HG03354 (cell line): ENCODE measurements around the gene NHSL2.

Experiments used
- ATAC-seq: cut with Tn5 transposase; IDR thresholded peaks from one replicate; pipeline ENCODE4 v1.9.1; 2021; ENCODE audit warnings: mild to moderate bottlenecking; ENCODE audit not compliant: unreplicated experiment, poor library complexity, severe bottlenecking

Gene NHSL2

DNA sequence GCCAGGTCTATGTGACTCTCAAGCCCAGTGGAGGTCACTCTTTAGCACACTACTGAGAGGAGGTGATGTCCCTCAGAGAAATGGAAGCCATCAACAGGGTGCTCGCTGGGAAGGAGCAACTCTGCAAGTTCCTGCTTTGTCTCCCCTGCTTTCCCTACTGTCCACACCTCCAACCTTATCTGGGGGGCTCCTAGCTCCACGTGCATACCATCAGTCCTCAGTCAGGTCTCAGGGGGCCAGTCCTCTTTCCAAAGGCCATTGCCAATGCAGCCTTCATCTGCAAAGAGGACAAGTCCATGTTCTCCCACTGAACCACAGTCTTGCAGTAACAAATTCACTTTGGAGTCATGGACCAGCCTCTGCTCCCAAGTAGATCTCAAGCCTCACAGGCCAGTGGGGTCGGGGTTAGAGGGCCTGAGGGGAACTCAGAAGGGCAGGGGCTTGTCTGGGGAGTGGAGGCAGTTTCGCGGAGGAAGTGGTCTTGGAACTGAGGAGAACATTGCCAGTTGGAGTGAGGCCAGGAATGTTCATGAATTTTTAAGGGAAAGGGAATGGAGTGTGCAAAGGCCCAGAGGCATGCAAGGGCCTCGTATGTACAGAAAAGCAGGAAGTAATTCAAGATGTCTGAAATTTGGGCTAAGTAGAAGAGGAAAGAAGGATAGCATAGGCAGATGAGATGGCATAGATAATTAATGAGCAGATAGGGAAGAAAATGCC, 212.1 kb downstream of the NHSL2 start:
- ATAC-seq: no peak

DNA sequence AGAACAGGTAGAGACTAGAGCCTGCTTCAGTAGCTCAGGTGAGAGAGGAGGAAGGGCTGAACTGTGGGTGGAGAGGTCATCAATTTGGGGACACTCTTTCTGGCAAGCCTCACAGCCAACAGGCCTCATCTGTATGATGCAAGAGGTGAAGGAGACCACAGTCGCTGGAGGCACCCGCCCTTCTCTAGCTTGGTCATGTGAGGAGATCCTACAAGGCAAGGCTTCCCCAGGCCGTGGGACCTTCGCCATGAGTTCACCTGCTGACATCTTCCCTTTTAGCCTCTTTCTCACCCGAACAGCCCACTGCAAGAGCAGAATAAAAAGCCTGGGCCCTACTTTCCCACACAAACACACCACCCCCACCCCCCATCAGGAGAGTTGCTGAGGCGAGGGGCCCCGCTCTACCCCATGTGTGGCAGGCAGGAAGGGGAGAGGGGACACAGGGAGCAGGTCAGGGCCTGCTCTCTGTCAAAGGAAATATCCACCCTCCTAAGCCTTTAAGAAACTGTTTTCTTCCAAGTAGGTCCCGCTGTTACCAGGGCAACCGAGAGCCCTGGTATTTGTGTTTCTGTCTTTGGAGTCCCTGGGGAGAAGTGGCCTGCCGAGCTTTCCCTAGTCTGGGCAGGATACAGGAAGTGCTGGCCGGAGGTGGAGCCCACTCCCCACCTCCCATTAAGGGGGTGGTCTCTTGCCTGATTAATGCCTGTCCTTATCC, 213.0 kb downstream of the NHSL2 start:
- ATAC-seq: no peak

DNA sequence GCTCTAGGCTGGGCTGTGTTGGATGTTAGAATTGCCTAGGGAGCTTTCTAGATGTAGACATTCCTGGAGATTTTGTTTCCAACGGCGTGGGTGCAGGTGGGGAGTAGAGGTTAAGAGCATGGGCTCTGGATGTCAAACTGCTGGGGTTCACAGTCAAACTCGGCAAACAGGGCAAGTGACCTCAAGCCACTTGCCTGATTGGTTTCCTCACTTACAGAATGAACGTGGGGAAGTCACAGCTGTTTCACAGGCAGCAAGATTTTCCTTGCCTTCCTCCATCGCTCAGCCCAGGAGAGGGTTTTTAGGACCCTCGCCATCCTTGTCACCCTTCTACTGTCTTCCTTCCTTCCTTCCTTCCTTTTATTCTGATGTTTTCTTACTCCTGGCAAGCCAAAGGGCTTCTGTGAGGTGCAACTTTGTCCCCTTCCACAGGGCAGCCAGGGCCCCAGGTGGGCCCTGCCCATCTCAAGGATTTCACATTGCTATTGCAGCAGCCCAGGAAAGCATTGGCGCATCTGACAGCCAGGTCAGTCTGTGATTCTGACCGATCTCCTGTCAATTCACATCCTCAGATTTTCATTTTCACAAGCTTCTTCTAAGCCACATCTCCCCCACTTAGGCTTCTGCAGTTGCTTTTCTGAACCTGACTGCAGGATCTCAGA, 214.0 kb downstream of the NHSL2 start:
- ATAC-seq: no peak

DNA sequence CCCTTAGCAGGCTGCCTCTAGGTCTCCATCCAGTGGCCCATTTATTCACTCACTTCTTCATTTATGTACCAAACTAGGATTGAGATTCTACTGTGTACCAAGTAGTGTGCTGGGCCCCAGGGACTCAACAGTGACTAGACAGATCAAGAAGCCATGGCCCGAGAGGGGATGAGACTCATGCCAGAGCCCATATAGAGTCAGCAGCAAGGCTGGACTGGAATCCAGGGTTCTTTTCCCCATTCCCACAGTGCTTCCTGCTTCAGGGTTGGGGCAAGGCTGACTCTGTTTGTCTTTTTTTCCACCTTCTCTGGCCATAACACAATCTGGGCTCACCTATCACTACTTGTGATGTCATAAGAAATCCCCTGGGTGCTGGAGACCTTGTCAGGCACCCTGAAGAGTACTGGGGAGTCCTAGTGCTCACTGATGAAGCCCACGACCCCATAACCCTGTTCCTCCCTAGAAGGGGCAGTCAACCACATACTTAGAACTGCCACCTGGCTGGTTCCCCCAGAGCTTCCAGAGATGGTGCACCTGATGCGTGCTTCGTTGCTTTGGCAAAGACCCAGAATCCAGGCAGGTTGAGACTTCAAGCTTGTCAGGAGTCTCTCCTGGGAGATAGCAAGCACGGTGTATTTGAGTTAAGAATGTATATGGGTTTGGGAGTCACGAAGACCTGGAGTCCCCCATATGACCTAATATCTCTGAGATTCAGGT, 214.8 kb downstream of the NHSL2 start:
- no peak for ATAC-seq

DNA sequence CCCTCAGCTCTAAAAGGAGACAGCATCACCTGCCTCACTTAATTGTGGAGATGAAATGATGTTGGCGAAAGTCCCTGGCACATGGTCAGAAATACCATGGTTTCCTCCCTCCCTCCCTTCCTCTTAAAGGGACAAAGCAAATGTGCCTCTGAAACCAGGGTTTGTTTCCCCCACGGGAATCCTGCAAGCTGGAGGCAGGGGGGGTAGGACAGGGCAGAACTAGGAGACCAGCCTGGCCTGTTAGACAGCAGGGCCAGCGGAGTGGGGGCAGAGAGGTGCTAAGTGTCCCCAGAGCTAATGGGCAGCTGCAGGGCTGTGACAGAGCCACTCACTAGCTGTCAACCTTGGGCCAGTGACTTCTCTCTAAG, 215.4 kb downstream of the NHSL2 start:
- no peak for ATAC-seq

DNA sequence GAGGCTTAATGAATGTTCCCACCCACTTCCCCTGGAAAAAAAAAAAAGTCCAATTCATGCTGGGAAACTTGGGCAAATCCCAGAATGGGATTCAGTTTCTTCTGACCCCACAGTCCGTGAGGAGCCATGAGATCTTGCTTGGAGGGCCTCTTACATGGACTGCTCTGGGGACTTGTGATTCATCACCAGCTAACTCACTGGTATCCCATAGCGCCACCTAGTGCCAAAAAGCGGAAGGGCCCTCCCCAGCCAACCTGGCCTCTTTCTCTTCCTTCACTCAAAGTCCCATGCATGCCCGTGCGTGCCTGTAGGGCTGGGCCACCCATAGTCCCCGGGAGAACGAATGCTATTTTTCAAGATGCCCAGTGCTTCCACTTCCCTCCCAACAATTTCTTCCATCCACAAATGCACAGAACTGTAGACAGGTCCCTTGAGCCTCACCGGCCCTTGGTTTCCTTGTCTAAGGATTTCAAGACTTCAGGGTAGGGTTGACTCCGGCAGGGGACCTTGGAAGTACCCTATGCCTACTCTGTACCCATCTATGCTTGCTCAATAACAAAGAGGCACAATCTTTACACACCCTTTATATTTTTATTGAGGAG, 216.0 kb downstream of the NHSL2 start:
- peak; percentile 81 for ATAC-seq

DNA sequence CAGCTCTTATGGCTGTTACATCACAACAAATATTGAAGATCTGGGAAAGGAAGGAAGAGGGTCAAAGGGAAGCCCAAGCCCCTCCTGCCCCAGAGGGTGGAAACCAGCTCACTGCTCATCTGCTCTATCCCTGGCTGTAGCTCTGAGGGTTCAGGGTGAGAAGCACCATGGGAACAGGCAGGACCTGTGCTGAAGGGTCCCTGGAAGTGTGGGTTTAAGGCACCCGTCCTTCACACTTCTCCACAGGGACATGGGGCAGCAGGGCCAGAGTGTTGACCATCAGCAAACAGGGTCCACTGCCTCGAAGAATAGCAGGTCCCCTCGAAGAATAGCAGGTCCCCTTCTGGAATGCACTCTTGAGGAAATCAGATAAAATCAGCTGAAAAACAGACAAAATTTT, 216.7 kb downstream of the NHSL2 start:
- no peak for ATAC-seq

DNA sequence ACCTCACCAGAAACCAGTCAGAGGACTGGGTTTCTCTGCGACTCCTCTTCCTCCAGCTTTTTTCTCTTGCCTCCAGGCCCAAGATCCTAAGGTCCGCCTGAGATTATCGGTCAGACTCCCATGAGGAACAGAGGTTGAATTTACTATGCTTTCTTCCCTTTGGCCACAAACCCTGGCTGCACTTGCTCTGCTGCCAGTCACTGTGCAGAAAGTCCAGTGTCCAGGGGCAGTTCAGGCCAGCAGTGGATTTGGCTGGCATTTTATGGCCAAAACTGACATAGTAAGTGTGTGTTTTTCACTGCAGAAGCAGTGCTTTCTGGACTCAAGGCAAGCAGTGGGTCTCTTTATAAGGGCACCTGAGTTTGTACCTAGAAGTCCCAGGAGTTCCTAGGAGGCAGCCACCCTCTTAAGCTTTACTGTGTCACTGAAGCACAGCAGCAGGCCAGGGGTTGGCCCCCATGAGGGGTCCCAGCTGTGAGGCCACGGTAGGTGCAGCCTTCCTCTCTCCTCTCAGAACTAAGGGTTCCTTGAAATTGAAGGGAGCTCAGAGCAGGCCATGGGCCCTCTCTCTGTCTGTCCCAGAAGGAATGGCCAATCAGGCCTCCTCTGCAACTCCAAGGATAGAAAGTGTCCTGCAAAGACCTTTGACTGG, 217.7 kb downstream of the NHSL2 start:
- no peak for ATAC-seq

DNA sequence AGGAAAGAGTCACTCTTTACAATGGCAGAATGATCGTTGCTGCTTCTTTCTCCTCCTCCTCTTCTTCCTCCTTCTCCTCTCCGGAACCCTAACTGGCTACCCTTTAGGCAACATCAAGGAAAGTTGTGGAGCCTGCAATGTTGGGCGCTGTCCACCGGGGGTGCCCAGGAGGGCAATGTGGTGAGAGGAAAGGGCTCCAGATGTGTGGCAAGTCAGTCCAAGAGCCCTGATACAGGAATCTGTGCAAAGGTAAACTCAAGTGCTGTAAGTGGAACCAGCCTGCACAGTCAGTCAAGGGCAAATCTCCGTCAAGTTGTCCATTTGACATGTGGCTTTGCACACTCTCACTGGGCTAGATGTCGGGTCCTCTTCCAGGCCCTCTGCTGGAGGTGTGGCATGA, 218.2 kb downstream of the NHSL2 start:
- no peak for ATAC-seq

DNA sequence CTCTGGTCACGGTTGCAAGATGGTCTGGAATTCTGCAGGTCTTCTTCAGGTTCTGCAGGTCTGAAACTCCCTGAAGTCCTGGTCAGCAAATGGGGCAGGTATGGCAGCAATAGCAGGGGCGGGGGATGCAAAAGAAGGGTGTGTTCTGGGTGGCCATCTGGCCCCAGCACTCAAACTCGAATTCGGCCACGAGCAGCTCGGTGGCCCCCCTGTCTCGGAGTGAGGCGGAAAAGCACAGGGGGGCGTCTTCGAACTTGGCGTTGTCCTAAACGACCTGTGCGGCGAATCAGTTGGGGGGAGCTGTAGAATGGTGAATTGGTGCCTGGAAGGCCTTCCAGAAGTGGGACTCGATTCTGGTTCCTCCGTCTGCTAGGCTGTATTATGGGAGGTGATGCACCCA, 219.0 kb downstream of the NHSL2 start:
- ATAC-seq: no peak

DNA sequence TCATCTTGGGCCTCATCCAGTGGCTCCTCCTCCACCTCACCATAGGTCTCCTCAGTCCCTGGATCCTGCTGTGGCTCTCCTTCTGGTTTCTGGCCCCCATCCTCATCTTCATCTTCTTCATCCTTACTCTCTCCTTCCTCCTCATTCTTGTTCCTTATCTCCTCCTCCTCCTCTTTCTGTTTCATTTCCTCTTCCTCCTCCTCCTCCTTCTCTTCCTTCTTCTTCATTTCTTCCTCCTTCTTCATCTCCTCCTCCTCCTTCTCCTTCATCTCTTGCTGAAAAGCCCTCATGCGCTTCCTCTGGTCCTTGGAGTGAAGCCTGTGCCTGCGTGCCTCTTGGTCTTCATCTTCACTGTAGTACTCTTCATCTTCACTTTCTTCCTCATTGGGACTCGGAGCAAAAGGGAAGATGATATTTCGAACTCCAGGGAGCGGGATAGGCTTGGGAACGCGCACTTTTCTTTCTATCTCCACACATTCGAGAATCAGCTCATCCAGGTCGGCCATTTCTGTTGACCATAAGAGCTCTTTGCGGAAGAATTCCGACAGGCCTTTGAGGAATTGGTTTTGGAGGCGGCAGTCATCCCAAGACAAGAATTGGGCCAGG, 219.6 kb downstream of the NHSL2 start:
- ATAC-seq: no peak

DNA sequence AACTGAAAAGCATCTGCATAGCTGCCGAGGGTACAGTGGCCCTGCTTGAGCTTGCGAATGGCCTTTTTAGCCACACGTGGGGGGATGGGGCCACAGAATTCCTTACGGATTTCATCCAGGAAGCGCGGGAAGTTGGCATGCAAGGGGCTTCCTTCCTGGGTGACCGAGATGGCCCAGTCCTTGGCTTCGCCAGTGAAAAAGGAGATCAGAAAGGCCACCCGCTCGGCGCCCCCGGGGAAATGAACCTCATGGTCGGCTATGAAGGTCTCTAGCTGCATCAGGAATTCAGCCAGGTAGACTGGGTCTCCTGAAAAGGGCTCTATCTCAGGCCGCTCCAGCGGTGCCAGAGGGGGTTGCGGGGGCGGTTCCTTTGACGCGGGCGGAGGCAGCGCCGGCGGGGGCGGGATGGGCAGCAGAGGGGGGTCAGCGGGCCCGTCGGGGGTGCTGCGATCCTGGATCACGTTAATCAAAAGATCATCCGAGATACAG, 220.2 kb downstream of the NHSL2 start:
- ATAC-seq: no peak

DNA sequence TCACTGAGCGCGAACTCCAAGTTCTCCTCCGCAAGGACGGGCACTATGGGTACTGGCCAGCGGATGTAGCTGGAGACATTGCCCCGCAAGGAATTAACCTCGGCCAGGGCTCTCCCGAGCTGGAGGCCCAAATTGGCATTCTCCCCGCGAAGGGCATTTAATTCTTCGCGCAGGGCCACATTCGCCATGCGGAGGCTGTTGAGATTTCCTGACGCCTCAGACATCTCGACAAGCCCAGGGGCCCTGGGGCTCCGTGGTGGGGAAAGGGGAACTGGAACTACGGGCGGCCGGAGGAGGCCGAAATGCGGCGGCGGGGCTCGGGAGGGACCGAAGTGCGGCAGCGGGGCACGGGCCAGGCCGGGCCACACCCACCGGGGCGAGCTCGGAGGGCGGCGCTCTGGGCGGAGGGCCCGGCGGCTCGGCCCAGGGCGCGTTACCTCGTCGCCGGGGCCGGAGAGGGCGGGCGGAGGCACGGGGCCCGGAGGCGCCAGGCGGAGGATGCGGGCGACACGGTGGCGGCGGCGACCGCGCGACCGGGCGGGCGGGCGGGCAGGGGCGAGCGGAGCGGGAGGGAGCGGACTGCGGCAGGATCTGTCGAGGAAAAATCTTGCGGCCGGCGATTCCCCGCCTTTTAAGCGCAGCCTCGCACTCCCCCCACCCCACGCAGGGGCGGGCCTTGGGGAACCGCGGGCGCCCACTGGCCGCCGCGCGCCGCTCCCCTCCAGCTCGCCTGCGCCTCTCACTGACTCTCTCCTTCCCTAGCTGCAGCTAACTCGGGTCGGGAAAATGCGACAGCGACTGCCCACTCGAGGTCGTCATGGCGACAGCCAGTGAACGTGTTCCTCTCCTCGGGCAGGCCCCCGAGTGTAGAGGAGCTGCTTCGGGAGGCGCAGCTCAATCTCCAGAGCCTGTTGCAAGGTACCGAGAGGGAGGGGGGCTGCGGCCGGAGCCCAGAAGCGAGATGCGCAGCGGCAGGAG, 221.0 kb downstream of the NHSL2 start, which contains the start of gene RTL5:
TSS of gene RTL5 (minus strand) at position 599 of the 978 bp plus-strand sequence.
- ATAC-seq: peak; percentile 54

DNA sequence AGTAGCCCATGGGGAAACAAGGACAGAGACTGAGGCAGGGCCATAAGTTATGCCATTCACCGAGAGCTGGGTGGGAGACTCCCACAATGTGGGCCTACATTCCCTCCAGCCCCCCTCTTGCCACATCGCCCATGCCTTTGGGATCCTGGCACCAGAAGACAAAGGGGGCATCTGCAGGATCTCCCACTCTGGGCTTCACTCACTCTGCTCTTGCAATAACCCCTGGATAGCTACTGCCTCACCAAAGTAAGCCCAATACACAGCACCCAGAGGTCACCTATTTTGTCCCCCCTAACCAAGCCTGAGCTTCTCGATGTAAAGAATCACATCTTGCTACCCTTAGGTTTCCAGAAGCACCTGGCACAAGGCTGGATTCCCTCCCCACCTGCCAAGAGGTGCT, 221.8 kb downstream of the NHSL2 start:
- ATAC-seq: no peak

DNA sequence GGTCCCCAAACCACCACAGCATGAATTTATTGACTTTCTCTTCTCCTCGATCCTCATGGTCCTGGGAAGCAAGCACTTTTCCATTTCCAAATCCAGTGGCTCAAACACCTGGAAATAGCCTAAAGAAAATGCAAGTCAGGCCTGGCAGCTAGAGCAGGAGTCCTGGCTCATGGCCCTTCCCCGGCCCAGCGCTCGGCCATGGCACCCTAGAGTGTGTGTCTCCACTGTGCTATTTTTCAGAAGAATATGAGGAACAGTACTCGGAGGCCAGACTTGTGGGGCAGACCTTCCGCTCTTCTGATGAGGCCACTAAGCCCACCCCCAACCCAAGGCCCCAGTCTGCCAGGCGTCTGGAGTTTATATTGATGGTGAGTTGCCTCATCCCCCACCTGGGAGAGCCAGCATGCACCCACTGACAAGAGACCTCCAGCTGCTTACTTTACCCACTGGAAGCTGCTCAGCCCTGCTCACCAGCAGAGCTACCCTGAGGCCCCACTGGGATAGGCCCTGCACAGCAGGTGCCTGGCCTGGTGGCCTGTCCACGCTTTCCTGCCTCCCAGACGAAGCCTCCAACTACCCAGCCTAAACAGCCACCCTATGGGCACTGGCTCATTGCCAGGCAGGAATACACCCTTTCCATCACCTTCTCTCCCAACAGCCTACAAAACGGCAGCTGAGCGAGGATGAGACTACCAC, 223.4 kb downstream of the NHSL2 start:
- no peak for ATAC-seq

DNA sequence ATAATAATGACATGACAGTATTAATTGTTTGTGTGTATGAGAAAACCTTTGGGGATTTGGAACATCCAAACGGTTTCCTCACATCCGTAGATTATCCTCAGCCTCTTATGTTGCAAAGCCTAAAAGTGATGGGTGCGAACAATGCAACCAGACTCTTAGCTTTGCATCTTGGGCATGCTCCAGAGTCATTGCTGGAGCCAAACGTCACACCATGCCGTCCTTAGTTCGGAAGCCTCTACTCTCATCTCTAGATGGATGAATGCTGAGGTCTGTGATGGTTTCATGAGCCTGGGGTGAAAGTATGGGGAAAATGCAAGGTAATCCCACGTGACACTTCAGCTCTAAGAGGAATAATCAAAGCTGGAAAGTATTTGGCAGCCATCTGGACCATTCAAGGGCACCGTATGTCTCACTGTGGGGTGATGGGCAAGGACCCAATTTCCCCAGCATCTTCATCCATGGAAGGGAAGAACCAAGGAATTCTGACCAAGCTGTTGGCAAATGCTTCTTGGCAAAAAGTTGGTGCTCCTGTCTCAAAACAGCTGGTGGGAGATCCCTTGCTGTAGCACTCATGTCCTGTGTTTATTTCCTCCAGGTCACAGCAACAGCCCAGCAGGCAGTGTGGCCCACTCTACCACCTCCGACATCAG, 227.3 kb downstream of the NHSL2 start:
- no peak for ATAC-seq

DNA sequence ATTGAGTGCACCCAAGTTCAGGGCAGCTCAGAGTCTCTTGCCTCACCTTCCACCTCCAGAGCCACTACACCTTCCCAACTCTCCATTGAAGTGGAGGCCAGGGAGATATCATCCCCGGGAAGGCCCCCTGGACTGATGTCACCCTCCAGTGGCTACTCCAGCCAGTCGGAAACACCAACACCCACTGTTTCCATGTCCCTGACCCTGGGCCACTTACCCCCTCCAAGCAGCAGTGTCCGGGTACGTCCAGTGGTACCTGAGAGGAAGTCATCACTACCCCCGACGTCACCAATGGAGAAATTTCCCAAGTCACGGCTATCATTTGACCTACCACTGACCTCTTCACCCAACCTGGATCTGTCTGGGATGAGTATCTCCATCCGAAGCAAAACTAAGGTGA, 228.9 kb downstream of the NHSL2 start:
- ATAC-seq: no peak
